Measurements from ENCODE around the gene DTX4.
"Not testable (repeated sequence)": the region's sequence is repeated elsewhere in the genome, so short reads cannot be mapped to it uniquely, and the experiment has no call there.

DTX4 gene

DNA sequence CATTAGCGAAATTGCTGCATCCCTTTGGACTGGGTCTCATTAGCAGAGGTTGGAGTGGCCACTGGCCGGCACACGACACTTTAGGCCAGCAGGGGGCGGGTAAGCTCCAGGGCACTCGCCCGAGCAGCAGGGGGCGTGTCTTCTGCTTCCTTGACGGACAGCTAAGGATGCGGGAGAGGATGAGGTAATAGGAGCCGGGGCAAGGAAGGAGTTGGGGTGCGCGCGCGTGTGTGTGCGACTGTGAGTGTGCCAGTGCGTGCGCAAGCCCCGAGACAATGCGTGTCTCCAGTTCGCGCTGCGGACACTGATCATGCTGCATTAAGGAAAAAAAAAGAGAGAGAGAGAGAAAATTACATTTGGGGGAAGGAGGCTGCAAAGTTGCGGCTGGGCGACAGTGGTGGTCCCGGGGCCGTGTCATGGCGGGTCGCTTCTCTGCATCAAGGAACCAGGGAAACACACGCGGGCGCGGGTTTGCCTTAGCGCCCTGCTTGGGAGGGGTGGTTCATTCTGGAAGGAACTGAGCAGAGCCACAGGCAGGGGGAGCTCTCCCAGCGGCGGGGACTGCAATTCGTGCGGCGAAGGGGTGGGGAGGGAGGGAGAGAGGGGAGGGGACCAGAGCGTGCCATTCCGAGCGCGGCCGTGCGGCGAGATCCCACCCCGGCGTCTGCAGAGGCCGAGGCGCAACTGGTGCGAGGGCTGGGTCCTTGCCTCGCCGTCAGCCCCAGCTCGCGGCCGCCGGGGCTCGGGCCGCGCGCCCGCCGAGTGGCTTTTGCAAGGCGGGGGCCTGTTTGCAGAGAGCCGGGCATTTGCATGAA, at the start of gene DTX4:
Gene DTX4, plus strand, starts transcription at position 625 of the 815 bp plus-strand sequence. CDS start 464 bp downstream, outside the sequence.
- DNase-seq: peak; percentile 82

DNA sequence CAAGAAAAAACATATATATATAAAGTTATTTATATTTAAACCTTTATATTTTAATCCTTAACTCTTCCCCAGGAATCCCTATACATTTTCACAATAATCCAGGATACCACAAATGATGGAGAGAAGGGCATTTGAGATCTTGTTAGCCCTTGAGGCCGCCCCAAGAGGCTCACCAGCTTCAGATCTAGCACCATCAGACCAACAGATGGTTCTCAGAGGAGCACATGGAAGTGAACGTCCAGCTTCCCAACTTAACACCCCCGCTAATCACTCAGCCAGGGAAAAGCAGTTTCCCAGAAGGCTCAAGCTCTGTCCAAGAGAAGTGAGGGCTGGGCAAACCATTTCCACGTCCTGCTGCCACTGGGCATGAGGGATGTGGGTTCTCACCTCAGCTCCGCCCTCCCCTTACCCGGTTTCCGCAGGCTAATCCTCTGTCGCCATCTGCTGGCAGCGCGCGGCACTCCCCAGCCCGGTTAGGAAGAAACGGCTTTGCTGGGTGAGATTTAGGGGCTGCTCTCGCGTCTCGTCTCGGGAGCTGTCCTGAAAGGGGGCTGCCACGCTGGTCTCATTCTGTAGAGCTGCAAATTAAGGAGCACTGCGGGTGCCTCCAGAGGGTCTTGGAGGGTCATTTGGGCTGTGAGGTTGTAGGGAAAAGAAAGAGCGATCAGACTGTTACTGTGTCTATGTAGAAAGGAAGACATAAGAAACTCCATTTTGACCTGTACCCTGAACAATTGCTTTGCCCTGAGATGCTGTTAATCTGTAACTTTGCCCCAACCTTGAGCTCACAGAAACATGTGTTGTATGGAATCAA, 36.1 kb upstream of the DTX4 start:
- DNase-seq: peak; percentile 49

DNA sequence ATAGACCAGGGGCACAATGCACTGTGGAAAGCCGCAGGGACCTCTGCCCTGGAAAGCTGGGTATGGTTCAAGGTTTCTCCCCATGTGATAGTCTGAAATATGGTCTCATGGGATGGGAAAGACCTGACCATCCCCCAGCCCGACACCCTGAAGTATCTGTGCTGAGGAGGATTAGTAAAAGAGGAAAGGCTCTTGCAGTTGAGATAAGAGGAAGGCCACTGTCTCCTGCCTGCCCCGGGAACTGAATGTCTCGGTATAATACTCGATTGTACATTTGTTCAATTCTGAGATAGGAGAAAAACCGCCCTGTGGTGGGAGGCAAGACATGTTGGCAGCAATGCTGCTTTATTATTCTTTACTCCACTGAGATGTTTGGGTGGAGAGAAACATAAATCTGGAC, 35.4 kb upstream of the DTX4 start:
- not testable (repeated sequence) for DNase-seq

DNA sequence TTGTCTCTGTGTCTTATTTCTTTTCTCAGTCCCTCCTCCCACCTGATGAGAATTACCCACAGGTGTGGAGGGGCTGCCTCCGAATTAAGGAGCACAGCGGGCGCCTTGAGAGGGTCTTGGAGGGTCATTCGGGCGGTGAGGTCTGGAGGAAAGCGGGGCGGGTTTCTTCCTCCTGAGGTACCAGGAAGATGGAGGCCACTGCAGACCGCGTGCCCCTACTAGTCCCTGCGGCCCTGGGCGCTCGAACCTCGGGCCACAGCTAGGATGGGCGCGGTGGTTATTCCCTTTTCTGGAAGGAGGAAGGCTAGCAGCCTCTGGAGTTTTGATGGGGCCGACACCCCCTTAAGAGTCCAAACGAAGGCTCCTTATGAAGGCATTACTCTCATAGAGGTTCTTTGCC, 34.7 kb upstream of the DTX4 start:
- no peak for DNase-seq

DNA sequence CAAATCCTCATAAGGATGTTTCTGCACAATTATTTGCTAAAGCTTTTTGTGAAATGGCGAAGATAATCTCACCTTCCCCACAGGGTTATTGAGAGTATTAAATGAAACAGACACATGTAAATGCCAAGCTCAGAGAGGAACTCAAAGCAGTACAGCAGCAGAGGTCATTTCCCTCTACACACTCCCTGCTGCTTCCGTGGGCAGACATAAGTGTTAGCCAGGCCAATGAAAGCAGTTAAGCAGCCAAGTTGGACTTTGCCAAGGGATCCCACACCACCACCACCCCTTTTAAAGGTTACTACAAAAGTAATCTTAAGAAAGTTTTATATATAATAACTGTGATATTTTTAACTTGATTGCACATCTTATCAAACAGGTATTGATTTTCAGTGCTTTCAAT, 33.3 kb upstream of the DTX4 start:
- no peak for DNase-seq

DNA sequence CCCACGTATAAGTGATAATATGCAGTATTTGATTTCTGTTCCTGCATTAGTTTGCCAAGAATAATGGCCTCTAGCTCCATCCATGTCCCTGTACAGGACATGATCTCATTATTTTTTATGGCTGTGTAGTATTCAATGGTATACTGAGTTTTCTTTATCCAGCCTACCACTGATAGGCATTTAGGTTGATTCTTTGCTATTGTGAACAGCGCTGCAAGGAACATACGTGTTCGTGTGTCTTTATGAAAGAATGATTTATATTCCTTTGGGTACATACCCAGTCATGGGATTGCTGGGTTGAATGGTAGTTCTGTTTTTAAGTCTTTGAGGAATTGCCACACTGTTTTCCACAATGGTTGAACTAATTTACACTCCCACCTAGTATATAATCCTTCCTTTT, 30.7 kb upstream of the DTX4 start:
- DNase-seq: no peak

DNA sequence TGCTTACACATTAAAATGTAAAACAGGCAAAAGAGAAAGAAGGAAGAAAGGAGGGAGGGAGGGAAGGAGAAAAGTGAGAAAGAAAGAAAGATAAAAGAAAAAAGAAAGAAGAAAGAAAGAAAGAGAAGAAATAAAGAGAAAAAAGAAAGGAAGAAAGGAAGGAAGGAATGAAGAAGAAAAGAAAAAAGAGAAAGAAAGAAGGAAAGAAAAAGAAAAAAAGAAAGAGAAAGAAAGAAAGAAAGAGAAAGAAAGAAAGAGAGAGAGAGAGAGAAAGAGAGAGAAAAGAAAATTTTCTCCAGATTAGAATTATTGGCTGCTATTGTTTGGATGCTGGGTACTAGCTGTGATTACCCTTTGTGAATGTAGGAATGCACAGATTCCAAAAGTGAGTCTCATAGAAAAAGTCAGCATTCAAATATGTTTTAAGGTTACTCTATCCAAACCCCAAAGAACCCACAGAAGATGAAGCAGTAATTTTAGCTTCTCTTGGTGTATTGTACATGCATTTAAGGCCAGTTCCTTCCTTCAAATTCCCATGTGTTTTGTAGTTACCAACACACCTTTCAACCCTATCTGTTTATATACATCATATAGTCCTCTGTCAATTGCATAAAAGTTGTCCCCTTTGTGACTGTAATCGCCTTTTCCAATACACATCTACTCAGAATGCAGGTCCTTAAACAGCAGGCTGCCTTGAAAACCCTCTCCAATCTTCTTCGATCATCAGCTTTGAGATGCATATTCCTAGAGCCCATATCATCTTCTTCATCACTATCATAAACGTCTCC, 30.1 kb upstream of the DTX4 start:
- no peak for DNase-seq

DNA sequence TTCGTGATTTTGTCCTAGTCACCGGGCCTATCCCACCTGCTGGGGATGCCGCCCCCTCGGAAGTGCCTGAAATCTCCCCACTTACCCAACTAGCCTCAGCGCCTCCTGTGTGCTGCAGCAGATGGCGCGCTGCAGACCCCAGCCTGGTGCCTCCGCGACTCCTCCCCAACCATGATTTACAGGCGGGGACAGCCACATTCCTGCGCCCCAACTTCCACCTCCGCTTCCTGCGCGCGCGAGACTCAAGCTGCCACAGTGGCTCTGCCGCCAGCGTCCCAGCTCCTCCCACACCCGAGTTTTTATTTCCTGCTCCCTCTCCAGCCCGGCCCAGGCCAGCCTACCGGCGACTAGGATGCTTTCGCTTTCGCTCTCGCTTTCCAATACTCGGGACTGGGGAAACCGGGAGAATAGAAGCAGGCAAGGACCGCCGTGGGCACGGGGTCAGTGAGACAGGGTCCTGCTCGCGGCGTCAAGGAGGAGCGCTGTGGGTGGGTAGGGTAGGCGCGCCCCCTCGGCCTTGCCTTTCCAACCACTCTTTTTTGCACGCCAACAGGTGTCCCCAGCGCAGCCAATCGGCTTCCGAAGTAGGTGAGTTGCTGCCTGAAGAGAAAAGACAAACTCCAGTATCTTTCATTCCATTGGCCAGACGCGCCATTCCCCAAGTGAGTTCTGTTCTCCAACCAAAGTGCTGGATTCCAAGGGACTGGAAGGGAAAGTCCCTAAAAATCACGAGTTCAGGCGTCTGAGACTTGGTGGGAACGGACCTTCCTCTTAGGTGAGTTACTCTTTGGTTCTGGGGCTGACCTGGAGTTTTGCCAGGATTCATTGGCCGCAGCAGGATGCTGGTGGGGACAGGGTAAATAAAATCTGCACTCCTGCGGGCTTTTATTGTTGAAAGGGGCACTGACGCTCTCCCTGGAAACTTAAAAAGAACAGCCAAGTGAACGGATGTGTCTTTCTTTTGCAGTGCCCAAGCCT, 29.1 kb upstream of the DTX4 start, which contains the start of gene FAM111A:
Gene FAM111A, plus strand, starts transcription at position 327 of the 978 bp plus-strand sequence. CDS start 6,017 bp downstream, outside the sequence.
- DNase-seq: no peak

DNA sequence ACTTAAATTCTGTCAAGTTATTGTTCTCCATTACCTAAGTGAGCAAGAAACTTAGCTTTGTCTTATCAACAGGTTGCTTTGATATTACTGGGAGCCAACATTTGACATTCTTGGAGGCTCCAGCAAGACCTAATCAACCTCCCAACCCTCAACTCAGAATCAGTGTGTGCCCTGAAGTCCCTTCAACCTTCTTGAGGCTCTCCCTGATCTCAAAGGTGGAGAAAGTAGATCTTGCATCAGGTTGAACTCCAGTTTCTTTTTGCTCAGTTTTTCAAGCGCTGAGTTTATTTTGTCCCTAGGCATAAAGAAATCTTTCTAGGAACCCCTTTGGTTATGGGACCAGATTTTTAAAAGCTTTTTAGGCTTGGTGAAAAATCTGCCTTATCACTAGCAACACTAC, 27.8 kb upstream of the DTX4 start:
- no peak for DNase-seq

DNA sequence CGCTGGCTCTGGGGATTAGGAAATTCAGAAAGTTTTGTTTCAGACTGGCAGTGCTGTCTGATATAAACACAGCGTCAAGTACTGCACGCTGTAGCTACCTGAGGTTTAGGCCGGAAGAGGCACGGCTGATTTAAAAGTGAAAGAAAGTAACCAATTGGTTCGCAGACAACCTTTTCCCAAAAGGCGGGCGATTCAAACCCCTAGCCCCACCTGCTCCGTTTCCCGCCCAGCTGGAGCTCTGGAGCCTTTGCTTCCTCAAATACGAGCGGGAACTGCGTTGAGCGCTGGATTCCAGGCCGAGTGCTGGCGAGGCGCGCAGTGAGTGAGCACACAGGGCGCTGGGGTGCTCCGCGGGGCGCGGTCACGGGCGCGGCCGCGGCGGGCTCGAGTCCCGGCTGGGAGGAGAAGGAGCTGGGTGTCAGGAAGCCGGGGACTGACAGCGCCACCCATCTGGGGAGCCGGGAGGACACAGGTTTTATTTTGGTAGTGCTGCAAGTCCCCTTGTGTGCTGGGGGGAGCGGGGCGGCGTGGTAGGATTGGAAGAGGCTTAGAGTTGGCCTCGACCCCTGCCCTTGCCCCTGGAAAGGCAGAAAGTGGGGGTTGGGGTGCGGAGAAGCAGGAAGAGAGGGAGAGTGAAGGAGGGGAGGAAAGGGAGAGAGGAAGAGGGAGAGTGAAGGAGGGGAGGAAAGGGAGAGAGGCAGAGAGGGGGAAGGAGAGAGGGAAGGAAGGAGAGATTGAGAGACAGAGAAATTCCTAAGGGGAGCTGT, 27.2 kb upstream of the DTX4 start:
- DNase-seq: no peak

DNA sequence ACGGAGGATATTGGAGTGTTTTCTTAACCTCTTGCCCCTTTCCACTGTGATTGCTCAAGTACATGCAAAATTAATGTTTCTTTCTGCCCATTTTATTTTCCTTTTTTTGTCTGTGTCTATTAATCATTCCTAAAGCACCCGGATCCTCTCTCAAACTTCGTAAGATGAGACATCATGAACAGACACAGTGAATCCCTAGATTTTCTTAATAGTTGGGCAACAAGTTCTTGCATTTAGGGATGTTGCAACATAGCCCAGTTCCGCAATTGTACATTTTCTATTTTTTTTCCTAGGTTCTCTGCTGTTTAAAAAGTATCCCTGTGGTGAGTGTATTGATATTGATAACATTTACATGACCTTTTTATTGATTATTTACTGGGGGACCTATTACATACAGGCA, 26.4 kb upstream of the DTX4 start:
- no peak for DNase-seq

DNA sequence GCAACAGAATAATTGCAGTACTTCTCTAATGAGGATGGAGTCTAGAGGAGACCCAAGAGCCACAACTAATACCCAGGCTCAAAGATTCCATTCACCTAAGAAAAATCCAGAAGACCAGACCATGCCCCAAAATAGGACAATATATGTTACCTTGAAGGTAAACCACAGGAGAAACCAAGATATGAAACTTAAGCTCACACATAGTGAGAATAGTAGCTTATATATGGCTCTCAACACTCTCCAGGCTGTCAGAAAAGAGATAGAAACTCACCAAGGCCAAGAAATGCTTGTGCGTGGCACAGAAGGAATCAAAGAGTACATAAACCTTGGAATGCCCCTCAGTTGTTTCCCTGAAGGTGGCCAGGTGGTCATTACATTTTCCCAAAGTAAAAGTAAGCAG, 20.2 kb upstream of the DTX4 start:
- no peak for DNase-seq

DNA sequence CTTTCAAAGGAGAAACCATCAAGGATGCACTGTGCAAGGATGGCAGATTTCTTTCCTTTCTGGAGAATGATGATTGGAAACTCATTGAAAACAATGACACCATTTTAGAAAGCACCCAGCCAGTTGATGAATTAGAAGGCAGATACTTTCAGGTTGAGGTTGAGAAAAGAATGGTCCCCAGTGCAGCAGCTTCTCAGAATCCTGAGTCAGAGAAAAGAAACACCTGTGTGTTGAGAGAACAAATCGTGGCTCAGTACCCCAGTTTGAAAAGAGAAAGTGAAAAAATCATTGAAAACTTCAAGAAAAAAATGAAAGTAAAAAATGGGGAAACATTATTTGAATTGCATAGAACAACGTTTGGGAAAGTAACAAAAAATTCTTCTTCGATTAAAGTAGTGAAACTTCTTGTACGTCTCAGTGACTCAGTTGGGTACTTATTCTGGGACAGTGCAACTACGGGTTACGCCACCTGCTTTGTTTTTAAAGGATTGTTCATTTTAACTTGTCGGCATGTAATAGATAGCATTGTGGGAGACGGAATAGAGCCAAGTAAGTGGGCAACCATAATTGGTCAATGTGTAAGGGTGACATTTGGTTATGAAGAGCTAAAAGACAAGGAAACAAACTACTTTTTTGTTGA, 19.5 kb upstream of the DTX4 start:
- no peak for DNase-seq

DNA sequence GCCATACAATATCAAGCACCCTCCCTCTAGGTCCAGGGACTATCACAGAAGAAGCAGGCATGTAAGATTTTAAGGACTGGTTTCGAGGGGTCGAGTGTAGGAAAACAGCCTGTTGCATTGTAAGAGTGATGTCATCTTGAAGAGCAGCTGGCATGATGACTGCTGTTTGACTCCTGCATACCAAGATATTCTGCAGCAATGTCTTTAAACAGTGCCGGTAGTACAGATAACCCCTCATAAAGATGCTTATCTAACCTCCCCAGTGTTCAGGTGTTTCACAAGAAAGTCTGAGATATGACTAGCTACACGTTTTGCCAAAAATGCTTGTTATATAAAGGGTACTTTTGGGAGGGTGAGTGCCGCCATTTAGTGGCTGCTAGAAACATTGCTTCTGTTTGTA, 17.3 kb upstream of the DTX4 start:
- no peak for DNase-seq

DNA sequence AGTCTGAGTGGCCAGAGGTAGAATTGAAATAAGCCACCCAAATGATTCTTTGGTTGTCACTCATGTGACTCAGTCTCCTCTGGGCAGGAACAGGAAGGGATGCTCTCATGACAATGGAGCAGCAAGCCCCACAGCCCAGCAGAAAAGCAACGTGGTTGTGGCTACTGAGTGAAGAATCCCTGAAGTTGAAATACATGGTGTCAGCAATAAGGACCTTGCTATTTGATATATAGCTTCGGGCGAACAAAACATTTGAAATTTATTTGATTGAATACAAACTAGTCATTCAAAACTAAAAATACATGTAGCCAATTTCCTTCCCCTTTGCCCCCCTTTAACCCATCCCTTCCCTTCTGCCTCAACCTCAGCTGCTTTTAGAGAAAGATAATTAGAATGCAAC, 14.5 kb upstream of the DTX4 start:
- no peak for DNase-seq

DNA sequence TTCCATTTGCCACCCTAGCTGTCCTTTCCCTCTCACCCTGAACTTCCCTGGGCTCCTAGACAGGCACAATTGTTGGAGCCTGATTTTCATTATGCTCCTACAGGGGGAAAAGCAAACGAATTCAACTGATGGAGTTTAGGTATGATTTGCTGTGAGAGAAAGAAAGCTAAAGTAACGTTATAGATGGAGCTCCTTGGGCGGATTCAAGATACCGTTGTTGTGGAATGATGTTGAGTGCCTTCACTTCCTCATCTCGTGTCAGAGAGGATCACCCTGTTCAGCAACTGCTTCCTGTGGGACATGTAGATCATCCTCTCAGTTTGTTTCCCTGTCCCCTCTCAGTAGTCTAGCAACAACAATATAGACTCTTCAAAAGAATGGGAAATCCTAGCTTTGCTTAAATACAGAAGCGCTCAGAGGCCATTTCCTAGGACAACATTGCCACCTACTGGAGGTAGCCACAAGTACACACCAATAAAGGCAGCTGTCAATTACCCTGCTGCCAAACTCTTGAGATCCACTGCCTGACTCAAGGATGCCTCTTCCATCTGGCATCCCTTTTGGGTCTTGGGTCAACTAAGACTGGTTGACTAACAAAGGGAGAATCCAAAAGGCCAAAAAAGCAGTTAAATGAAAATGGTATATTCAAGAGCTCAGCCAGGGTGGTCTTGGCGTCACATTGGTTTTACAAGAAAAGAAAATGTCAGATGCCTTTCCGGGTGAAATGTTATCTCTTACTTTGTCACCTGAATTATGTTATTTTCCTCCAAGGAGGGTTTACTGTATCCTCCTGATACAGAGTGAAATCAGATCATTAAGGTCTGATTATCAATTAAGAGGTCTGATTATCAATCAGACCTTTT, 13.5 kb upstream of the DTX4 start:
- DNase-seq: peak; percentile 50

DNA sequence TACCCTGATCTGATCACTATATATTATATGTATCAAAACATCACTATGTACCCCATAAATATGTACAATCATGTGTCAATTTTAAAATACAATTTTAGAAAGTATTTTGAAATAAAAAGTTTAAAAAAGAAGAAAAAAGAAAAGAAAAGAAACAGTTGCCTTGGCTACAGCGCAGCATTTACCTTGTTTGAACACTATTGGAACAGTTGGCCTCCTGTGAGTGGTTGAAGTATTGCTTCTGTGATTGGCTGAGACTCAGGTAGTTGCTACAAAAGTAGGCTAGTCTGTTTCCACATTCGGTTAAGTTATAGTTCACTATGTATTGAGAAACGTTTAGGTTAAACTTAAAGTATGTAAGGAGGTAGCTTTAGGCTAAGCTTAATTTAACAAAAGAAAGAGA, 7.9 kb upstream of the DTX4 start:
- DNase-seq: no peak

DNA sequence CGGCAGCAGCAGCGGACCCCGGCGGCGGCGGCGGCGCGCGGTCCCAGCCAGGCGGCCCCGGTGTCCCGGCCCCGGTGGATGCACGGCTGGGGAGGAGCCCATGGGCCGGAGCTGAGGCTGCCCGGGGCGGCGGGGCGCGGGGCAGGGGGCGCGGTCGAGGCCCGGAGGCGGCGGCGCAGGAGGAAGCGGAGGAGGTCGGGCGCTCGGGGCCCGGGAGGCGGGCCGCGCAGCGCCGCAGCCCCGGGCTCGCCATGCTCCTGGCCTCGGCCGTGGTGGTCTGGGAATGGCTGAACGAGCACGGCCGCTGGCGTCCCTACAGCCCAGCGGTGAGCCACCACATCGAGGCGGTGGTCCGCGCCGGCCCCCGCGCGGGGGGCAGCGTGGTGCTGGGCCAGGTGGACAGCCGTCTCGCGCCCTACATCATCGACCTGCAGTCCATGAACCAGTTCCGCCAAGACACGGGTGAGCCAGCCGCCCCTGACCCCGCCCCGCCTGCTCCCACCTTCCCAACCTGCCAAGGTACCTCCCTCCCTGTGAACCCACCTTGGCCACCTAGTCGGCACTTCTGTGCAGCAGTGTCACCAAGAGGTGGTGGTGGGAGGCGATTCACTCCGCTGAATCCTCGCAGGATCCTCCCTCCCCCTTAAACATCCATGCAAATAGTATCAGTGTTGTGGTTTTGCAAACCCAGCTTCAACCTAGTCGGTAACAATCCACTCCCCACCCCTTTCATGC, 580 bp downstream of the DTX4 start:
- no peak for DNase-seq

Data from NCI-H446 treated with DMSO at 0.1 percent for 48 hours (cell line).